IPS-NIHi7 (cell line): ENCODE results near the gene KBTBD8.

Experiments
- DNase-seq: peaks from one replicate; pipeline ENCODE4 v3.0.0; 2012; ENCODE audit warnings: mixed read lengths; ENCODE audit errors: extremely low spot score

KBTBD8 gene

DNA sequence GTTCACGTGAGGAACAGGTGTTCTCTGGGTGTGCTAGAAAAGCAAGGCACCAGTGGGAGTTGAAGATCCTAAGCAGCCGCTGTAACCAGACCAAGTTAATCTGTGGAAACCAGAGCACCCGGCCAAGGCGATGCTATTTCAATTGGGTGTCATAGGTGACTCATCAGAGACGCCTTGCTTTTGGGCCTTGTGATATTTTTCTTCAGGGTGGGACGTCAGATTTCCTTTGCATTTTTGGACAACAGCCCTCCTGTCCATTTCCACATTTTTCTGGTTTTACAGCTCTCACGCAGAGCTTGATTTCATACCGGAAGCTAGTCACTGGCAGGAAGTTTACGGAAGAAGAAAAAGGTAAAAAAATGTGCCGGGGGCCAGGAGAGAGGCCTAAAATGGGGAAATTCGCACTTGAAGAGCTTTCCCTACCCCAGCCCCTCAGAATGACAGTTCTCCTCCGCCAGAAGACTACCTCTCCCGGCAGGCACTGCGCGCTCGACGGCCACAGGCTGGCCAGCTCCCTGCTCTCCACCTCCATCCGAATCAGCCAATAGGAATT lies 471 bp upstream of the KBTBD8 start:
- no peak for DNase-seq

DNA sequence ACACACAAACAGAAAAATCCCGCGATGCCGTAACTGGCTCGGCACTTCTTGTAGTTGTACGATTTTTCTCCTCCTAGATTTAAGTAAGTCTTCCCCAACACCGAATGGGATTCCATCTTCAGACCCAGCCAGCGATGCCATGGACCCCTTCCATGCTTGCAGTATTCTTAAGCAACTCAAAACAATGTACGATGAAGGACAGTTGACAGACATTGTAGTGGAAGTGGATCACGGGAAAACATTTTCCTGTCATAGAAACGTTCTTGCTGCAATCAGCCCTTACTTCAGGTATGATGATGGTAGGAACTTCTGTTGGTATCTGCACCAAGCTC lies 763 bp downstream of the KBTBD8 start:
- no peak for DNase-seq

DNA sequence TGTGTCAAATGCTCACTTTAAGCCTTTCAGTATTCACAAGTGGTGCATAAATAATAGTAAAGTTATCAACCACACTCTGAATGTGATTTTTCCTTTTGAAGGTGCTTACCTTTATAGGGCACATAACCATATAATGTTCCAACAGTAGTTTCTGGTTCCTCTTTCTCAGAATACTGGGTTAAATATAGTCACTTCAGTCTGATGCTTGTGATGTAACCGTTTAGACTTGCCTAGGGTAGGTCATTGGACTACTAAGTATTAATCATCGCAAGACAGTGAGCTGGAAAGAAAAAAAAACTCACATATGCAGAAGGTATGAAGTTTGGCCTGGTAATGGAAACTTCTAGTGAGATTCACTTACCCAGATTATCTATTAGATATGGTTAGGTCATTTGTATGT lies 1.9 kb downstream of the KBTBD8 start:
- DNase-seq: no peak

DNA sequence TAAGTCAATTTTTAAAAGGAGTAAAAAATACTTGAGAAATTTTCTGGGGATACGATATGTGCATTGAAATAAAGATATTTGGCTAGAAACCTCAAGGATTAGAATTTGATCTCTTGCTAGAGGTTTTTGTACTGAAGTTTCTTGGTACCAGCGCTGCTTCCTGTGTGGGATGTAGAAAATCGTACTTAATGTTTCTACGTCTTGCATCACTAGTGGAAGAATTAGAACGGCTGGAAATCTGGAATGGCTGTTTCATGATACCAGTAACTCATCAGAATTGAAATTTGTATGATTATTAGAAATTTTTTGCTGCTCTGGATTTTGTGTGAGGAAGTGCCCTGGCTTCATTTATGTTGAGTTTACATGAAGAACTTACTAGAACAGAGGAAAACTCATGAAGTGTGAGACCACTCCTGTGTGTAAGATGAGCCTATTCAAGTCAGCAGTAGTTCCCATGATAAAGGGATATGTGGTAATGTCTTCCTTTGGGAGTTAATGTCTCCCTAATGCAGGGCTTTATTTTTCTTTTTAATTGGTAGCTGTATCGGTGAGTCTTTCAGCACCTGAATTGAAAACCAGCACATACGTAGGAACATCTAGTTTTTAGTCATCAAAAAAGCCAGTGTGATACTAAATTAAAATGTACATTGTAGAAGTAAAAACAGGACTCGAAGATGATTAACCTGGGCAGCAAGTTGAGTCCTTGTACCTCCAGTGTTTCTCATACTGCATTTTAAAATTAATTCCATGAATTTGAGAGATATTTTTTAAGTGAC lies 3.2 kb downstream of the KBTBD8 start:
- DNase-seq: no peak

DNA sequence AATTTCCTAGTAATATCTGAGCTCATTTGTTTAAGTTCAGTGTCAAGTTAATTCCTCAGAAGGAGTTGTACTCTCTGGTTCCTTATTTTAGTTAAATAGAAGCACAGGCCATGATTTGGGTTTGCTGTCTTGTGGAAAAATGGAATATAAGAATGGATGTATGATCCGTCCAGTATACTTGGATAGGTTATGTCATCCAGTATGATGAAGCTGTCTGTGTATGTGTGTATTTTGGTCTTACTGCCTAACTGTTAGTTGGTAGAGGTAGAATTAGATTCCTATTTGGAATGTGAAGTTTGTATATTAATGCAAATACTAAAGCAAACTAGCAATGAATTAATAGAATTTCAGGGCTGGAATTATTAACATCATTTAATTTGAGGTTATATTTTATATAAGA lies 7.9 kb downstream of the KBTBD8 start:
- DNase-seq: no peak

DNA sequence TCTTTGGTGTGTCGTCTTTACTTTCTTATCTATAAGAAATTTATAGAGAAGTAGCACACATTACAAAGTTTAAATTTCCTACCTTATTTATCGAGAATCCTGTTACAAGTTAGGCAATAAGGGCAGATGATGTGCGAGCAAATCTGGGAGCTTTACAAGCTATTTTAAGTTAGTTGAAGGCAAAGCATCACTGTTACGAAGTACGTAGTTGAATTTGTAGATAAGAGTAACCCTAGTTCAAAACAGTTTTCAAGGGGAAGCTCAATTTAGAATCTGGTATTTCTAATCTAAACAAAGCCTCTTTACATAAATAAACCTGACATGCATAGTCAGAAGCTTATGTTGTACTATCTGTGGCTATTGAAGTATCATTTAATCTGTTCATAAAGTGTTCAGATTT lies 8.4 kb downstream of the KBTBD8 start:
- DNase-seq: no peak

DNA sequence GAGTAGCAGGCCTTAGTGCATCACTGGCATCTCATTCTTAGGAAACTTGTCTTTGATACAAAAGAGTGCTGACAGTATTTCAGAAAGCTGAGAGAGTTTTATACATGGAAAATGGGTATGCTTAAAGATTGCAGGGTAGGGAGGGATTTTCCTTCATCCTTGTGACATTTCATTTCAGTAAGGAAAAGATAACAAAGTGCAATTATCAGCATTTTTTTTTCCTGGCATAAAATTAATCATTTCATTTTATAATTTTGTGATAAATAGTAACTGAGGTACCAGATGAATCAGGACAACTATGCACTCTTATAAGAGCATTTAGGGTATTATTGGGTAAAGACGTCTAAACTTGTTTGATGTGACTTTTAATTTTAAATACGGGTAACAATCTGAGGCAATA lies 10.3 kb downstream of the KBTBD8 start:
- DNase-seq: no peak

DNA sequence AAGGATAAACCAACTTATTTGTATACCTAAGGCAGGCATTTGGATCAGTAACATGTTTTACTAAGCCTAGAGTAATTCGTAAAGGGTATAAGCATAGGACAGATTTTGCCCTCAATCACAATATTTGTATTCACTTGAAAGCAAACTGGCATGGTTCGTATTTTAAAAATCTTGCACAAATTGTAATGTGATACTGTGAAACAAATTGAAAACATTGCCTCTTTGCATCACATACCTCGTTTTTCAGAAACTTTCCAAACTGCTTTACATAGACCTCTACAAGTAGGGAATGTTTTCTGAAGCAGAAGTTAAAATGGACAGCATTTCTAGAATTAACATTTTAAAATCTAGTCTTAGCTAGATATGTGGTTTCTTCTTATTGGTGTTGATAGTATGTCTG lies 11.6 kb downstream of the KBTBD8 start:
- no peak for DNase-seq

DNA sequence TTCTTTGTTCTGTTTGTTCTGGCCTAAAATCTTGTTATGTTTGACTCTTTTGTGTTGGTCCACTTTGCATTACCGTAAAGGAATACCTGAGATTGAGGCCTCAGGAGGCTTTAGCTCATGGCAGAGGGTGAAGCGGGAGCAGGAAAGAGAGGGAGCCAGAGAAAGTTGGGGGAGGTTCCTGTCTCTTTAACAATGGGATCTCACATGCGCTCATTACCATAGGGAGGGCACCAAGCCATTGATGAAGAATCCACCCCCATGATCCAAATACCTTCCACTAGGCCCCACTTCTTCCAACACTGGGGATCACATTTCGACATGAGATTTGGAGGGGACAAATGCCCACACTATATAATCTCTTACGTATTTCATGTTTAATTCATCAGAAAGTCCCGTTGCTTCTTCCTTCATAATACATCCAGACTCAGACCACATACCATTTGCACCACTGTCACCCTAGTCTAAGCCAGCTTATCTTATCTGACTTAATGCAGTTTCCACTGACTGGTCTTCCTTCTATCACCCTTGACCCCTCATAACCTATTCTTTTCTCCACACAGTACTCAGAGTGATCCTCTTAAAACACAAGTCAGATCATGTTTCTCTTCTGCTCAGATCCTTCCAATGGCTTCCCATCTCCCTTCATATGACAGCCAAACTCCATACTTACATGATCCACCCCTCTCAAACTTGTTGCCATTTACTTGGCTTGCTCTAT lies 13.5 kb downstream of the KBTBD8 start:
- no peak for DNase-seq

DNA sequence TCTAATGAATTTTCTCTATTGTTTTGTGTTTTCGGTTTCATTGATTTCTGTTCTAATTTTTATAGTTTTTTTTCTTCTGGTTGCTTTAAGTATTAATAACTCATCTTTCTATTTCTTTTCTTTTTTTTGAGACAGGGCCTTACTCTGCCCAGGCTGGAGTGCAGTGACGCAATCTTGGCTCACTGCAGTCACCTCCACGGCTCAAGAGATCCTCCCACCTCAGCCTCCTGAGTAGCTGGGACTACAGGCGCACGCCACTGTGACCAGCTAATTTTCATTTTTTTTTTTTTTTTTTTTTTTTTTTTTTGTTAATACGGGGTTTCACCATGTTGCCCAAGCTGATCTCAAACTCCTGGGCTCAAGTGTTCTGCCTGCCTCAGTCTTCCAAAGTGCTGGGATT lies 14.5 kb downstream of the KBTBD8 start:
- DNase-seq: no peak

DNA sequence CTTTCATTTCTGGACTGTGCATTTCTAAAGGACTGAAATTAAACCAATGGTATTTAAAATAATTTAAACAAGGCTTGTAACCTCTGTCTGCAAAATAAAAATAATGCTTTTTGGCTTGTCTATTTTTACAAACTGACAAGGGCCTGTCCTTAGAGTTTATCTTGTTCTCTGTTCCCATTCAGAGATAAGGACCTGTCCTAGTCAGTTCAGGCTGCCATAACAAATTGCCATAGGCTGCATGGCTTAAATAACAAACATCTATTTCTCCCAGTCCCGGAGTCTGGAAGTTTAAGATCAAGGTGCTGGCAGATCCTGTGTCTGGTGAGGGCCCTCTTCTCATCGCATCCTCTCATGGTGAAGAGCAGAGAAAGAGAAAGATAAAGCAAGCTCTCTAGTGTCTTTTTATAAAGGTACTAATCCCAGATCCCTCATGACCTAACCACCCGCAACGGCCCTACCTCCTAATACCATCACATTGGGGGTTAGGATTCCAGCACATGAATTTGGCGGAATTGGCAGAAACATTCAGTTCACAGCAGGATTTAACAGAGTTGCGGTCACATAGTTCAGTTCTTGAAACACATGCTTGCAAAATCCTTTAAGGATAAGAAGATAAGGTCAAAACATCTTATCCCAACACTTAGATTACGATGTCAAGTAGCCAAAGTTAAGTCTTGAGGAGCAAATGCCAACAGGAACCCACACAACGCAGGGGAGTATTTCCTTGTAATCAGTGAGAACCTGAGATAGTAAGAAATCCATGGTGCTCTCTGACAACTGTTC lies 17.8 kb downstream of the KBTBD8 start:
- no peak for DNase-seq

DNA sequence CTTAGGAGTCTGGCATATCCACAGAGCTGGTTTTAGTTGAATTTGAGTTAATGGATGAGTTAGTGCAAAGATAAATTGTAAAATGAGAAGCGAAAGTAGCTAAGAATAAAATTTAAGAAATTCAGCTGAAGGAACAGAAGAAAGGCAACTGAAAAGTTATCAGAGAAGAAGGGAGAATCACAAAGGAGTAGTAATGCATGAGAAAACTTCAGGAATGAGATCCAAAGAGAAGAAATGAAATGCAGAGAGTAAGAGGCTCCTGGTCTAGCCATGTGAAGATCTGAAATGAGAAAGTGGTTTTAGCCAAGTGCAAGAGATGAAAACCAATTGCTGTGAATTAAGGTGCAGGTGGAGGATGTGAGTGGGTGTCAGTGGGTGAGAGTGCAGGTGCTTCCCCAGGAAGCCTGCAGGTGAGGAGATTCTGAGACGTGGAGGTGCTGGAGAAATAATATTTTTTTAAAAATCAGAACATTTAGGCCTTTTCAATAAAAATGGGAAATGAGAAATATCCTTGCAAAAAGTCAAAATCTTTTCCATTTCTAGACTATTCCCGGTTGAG lies 18.5 kb downstream of the KBTBD8 start:
- DNase-seq: no peak

DNA sequence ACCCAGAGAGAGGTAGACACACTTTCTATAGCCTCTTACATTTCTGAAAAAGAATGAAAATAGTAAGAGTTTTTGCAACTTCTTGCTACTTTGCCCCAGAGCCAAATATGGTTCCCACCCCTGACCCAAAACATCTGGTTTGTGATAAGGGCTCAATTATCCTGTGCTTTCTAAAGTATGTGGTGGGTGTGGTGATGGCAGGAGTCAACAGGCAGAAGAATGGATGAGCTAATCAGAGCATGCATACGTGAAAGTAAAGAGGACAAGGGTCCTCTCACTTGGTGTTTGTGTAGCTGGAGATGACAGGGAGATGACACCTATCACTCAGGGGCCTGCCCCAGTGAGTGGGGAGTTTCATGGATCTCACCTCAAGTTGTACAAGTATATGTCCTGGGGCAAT lies 19.1 kb downstream of the KBTBD8 start:
- no peak for DNase-seq

DNA sequence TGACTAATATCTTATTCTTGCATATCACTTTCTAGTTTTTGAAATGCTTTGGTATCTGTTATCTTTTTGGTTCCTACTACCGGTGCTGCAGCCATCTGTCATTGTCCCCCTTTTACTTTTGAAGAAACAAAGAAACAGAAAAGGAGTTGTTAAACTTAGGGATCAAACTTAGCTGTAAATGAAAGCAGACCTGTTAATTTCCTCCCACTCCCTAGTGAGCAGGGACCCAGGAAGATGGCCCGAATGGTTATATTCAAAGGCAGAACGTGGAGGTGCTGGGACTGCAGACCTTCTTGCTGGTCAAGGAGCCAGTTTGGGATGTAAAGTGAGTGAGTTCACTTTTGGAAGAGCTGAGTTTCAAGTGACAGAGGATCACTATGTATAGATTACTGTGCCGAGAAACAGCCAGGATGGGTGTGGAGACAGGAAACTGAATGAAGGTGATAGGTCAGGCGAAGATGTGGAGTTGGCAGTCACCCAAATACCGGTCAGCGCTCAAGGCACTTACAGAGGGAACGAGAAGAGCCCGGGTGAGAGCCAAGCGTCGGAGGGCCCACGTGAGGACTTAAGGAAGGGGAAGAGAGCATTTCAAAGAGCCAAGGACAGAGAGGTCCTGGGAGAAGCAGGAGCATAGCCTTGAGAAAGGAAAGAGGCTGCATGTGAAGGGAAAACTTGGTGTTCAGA lies 20.1 kb downstream of the KBTBD8 start:
- DNase-seq: no peak

DNA sequence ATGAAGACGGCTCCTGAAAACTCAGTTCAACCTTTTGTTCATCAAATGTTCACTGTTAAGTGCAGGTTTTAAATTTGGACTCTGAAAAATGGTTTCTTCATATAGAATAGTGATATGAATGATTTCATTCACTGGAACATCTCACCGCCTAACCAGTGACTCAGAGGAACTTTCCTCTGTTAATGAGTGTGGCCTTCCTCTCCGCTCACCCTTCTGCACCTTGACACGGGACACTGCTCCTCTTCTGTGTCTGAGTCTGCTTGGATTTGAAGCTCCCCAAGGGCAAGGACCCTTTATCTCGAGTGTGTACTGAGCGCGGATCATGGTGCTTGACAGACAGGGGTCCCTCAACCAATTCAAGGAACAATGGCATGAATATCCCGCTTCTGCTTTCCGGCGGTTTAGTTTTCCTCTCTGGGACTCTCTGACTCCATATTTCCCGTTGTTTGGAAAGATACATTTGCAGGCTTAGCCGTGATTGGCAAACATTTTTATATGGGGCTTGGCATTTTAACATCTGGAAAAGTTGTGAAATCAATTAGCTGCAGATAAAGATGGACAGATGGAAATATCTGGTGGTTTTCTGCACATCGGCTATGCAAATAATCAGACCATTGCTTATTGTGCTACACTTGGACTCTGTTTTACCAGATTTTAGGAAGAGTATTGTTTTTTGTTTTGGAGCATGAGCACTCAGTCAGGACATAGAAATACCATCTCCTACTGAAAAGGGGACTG lies 20.9 kb downstream of the KBTBD8 start:
- DNase-seq: no peak

DNA sequence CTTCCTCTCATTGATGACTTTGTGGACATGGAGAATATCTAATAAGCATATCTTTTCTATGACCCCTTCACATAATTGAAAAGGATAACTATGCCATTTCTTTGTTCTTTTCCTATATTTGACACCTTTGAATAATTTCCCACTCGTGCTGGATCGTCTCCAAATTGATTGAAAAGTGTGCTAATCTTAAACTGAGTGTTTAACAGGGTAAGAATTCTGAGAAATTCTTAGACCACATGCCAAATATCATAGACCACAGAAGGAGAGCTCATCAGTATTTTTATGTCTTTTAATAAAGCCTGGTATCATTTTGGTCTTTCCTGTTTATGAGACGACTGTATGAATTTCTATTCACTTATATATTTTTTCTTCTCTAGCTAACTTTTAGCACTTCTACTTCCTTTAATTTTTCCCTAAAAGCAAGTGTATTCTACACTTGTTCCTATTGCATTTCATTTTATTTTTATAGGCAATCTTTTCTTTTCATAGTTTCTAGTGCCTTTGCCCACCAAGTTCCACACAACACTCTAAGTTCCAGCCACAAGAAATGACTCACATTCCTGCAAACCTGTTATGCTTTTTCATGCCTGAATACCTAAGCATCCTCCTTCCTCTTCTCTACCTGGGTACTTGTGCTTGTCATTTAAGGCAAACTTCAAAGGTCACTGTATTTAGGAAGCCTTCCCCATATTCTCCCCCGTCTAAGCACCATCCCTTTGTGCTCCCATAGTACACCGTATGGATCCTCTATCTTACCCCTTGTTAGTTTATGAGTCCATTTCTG lies 30.1 kb downstream of the KBTBD8 start:
- DNase-seq: no peak

DNA sequence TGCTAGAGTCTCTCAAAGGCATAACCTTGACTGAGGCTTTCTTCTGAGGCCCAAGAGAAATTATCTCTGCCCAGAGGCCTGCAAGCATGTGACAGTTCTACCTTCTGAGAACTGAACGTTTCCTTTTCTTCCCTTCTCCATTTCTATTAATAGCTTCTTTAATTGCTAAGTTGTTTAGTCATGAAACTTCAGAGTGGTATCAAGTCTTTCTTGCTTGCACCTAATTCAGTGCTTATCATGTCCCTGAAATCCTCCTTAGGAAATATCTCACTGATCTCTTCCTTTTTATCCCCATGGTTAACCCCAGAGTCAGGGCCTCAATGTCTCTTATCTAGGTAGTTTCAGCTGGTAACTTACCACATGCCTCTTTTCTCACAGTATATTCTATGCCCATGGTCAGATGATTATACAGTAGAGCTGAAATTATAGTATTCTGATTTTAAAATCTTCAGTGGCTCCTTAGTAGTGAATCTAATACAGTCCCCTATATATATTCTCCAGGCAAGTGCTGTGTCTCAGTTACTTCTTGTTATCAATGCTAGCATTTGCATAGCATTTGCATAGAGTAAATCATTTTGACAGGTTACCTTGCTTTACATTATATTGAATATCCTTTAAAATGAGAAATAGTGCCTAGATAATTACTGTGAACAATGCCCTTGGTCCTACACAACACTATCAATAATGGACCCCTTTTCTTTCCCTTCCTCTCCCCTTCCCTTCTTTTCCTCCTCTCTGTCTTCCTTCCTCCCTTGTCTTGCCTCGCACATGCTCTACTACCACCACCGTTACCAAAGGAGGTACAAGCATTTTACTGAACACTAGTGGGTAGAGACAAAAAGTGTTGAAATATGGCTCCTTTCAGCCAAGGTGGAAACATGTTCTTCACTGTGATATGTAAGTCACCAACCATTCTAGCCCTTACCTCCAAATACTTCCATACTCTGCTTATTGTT lies 33.0 kb downstream of the KBTBD8 start:
- DNase-seq: no peak

DNA sequence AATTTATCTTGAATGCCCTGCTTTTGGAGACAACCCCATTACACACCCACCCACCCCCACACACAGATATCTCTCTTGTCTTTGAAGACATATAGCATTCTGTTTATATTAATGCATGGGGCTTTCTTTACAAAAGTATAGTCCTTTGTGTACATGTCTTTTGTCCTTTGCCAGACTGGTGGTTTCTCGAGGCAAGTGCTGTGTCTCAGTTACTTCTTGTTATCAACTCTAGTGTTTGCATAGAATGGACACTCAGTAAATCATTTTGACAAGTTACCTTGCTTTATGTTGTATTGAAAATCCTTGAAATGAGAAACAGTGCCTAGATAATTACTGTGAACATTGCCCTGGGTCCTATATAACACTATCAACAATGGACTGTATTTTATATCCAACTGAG lies 33.9 kb downstream of the KBTBD8 start:
- no peak for DNase-seq

DNA sequence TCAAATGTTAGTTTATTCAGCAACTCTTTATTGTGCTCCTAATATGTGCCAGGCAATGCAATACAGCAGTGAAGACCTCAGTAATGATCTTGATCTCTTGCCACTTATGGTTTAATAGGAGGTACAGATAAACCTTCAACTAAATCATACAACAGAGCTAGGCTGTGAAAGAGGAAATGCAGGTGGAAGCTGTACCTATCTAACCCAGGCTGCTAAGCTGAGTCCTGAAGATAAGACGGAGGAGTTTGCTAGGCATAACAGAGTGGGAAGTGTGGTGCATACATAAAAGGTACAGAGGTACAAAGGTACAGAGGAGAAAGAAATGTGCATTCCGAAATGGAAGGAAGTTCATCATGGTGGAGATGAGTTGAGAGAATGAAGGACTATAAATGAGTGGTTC lies 35.0 kb downstream of the KBTBD8 start:
- no peak for DNase-seq
